Muscle layer of colon (tissue), 2 donors: ENCODE data around the gene KRR1.
"Not testable (repeated sequence)": the region's sequence is repeated elsewhere in the genome, so short reads cannot be mapped to it uniquely, and the experiment has no call there.

Source experiments
- H3K27ac ChIP-seq: one replicate; pipeline ENCODE4 v1.7.0; 2013; ENCODE audit warnings: low read depth, mild to moderate bottlenecking, low read length, moderate library complexity
- H3K27me3 ChIP-seq, 2 donors: one replicate each; pipeline ENCODE4 v1.7.0; 2013; ENCODE audit warnings: low read length in 2 of 2, mild to moderate bottlenecking in 2 of 2; ENCODE audit not compliant: insufficient read depth in 2 of 2, control insufficient read depth in 1 of 2
- H3K36me3 ChIP-seq: one replicate; pipeline ENCODE4 v1.7.0; 2013; ENCODE audit warnings: mild to moderate bottlenecking, low read length; ENCODE audit not compliant: insufficient read depth
- H3K4me1 ChIP-seq: one replicate; pipeline ENCODE4 v1.7.0; 2013; ENCODE audit warnings: mild to moderate bottlenecking, low read length; ENCODE audit not compliant: insufficient read depth
- H3K4me3 ChIP-seq, 2 donors: one replicate each; pipeline ENCODE4 v1.7.0; 2013; ENCODE audit warnings: low read length in 2 of 2, low read depth in 1 of 2, mild to moderate bottlenecking in 1 of 2, moderate library complexity in 1 of 2
- H3K9ac ChIP-seq: one replicate; pipeline ENCODE4 v1.7.0; 2013; ENCODE audit warnings: low read length
- H3K9me3 ChIP-seq: one replicate; pipeline ENCODE4 v1.7.0; 2013; ENCODE audit warnings: mild to moderate bottlenecking, low read length
- donor health status: abdominal sarcoma.
- donor health status: Adenocarcinoma of cecum.

Gene KRR1

DNA sequence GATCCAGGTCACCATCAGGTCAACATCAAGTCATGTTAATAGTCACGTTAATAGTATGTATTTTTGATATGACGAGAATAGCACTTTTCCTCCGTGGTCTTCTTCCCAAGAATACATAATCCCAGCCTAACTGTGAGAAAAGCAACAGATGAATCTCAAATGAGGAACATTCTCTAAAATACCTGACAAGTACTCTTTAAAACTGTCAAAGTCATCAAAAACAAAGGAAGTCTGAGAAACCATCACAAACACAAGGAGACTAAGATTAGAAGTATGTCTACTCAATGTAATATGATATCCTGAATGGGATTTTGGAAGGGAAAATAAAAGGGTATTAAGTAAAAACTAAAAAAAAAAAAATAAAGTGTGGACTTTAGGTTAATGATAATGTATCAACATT lies 67.7 kb downstream of the KRR1 start:
- H3K9me3 ChIP-seq: no peaks in the 10 kb centered on the region
- no peaks in the 10 kb centered on the region for H3K4me1 ChIP-seq
- H3K36me3 ChIP-seq: no peaks in the 10 kb centered on the region
- H3K4me3 ChIP-seq: no peak overlapping the region
- H3K27me3 ChIP-seq: no peaks in the 10 kb centered on the region
- H3K9ac ChIP-seq: no peak overlapping the region
- H3K27ac ChIP-seq: no peak overlapping the region

DNA sequence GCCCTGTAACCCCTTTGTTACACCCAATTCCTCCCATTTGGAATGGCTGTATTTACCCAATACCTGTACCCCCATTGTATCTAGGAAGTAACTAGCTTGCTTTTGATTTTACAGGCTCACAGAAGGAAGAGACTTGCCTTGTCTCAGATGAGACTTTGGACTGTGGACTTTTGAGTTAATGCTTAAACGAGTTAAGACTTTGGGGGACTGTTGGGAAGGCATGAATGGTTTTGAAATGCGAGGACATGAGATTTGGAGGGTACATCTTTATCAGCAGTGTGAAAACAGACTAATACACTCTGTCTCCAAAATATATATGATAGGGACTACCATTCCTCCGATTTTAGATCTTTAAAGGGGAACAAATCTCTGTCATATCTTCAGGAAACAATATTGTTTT lies 69.0 kb downstream of the KRR1 start:
- not testable (repeated sequence) for H3K4me3 ChIP-seq, H3K27ac ChIP-seq, H3K27me3 ChIP-seq, H3K9me3 ChIP-seq, H3K36me3 ChIP-seq, H3K4me1 ChIP-seq, H3K9ac ChIP-seq

DNA sequence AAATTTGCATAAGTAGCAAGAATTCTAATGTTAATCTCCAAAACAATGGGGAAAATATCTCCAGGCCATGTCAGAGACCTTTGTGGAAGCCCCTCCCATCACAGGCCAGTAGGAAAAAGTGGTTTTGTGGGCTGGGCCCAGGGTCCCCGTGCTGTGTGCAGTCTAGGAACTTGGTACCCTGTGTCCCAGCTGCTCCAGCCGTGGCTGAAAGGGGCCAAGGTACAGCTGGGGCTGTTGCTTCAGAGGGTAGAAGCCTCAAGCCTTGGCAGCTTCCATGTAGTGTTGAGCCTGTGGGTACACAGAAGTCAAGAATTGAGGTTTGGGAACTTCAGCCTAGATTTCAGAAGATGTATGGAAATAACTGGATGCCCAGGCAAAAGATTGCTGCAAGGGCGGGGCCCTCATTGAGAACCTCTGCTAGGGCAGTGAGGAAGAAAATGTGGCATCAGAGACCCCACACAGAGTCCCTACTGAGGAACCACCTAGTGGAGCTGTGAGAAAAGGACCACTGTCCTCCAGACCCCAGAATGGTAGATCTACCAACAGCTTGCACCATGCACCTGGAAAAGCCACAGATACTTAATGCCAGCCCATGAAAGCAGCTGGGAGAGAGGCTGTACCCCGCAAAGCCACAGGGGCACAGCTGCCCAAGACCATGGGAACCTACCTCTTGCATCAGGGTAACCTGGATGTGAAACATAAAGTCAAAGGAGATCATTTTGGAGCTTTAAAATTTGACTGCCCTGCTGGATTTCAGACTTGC lies 69.5 kb downstream of the KRR1 start:
- not testable (repeated sequence) for H3K4me3 ChIP-seq, H3K9me3 ChIP-seq, H3K27me3 ChIP-seq, H3K4me1 ChIP-seq, H3K27ac ChIP-seq, H3K9ac ChIP-seq, H3K36me3 ChIP-seq
